Stimulated activated CD4-positive, alpha-beta T cell treated with anti-CD3 and anti-CD28 coated beads, Interleukin-4, amount 100 ng/mL, for 24 hours (primary cell): ENCODE results near the gene PTF1A.
"Not testable (repeated sequence)": the region's sequence is repeated elsewhere in the genome, so short reads cannot be mapped to it uniquely, and the experiment has no call there.

Experiments used
- DNase-seq: peaks from one replicate; pipeline ENCODE4 v3.0.0-alpha.2; 2020

The PTF1A gene

DNA sequence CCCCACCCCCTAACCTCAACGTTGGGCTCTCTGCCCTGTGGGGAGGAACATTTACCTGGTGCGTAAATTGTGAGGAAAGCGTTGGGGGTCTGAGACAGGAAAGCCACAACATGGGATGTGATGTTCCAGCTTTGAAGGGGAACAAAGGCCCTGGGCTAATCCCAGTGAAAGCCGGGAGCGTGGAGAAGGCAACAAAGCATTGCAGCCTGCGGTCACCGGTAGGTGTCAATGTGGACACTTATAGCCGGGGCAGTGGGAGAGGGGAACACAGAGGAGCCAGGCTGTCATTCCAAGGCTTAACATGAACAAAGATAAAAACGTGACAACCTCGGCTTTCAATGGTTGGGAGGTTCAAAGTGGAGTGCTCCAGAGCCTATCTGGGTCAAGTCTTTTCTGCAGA, 12.7 kb downstream of the PTF1A start:
- no peak for DNase-seq

DNA sequence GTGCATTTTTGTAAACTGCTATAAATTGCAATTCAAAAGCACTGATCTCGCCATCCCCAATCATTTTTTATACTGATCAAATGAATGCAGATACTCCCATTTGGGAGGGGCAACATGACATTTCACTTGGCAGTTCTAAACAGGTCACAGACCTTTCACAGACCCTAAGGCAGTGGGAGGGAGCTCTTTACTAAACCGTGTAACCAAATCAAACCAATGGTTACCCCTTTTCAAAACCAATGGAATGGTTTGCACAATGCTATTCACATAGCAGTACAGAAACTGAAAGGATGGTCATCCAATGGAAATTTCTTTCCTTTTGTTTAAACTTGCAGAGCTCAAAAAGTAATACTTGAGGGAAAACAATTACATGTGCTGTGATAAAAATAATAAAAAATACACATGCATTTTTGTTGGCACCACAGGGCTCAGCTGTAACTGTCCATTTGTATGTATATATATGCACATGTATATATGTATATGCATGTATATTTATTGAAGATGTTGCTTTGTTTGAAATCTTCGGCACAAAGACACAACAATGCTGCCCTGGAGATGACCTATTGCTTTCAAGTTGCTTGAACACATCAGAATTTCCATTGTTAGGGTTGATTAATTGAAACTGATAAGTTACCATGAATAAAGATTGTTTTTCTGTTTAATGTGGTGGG, 14.0 kb downstream of the PTF1A start:
- DNase-seq = no peak

DNA sequence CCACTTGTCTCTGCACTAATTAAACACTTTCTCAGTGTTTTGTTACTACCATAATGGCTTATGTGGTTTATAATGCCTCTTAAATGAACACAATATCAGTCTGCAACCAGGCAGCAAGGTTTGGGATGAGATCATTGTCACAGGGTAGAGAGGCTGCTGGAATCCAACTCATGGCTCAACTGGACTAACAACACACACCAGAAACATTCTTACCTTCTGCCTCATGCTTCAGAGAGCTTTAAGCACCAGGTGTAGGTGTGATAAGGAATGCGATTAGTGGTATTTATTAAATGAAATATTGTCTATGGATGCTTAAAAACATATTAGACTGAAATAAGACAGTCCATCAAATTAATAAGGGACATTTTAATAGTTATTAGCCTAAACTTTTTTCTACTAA, 25.4 kb downstream of the PTF1A start:
- DNase-seq = no peak

DNA sequence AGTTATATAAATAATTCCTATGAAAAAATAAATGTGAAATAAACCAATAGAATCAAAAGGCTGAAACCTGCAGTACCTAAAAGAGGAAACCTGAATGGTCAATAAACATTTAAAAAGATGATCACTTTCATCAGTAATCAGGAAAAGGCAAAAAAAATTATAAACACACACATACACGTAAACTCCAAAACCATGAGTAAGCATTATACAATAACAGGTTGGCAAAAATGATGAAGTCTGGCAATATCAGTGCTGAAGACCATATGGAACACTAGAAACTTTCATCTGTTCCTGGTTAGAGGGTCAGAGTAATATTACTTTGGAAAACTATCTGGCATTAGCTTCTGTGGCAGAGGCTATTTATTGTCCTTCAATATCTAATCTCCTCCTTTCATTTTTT, 38.5 kb downstream of the PTF1A start:
- no peak for DNase-seq

DNA sequence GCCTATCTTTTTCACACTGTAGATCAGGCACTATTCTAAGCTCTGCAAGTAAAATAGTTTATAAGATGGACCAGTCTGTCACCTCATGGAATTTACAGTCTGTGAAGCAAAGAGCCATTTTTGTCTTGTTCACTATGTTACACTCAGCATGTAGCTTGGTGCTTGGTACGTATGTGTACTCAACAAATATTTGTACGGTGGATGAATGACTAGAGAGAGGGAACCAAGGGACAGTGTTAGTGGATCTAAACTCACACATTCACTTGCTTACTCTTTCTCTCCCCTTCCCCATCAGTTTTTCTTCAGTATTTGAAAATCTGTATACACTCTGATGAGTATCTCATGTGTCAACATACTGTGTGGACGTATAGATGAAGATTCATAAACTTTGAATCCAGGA, 45.9 kb downstream of the PTF1A start:
- no peak for DNase-seq

DNA sequence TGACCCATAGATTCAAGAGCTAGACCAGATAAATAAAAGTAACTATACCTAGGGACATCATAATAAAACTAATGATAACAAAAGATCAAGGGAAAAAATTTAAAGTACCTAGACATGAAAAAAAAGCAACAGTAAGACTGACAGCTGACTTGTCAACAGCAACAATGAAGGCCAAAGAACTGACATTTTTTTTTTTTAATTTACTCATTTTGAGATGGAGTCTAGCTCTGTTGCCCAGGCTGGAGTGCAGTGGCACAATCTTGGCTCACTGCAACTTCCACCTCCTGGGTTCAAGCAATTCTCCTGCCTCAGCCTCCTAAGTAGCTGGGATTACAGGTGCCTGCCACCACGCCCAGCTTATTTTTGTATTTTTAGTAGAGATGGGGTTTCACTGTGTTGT, 49.7 kb downstream of the PTF1A start:
- DNase-seq = not testable (repeated sequence)
